Stimulated activated CD4-positive, alpha-beta T cell treated with anti-CD3 and anti-CD28 coated beads, Interleukin-2, amount 100 ng/mL, for 48 hours (primary cell): ENCODE data around the gene PRDM1.
"Not testable (repeated sequence)": the region's sequence is repeated elsewhere in the genome, so short reads cannot be mapped to it uniquely, and the experiment has no call there.

Experiments used
- DNase-seq, 2 donors: peaks; one replicate each; pipeline ENCODE4 v3.0.0-alpha.2; 2020

Gene PRDM1

GRCh38 chr6:106142876-106143431, 56.8 kb downstream of the PRDM1 start:
- no peak for DNase-seq

- DNase-seq, result no peak
Measured at GRCh38 chr6:106143665-106144064, 57.5 kb downstream of the PRDM1 start.

GRCh38 chr6:106145144-106145543, 59.0 kb downstream of the PRDM1 start:
- no peak for DNase-seq

- DNase-seq, result no peak
Measured at GRCh38 chr6:106145741-106146227, 59.6 kb downstream of the PRDM1 start.

- no peak for DNase-seq
Measured at GRCh38 chr6:106146852-106147351, 60.8 kb downstream of the PRDM1 start.

- DNase-seq, result no peak
Measured at GRCh38 chr6:106147476-106147875, 61.3 kb downstream of the PRDM1 start.

- no peak for DNase-seq
Measured at GRCh38 chr6:106149472-106150069, 63.4 kb downstream of the PRDM1 start.

GRCh38 chr6:106152476-106152875, 66.3 kb downstream of the PRDM1 start:
- not testable (repeated sequence) for DNase-seq

GRCh38 chr6:106152952-106153351, 66.8 kb downstream of the PRDM1 start:
- DNase-seq, result no peak

GRCh38 chr6:106154326-106154725, 68.2 kb downstream of the PRDM1 start:
- DNase-seq, result no peak

GRCh38 chr6:106155219-106155830, 69.2 kb downstream of the PRDM1 start:
- DNase-seq, result no peak

GRCh38 chr6:106156413-106156812, 70.3 kb downstream of the PRDM1 start:
- DNase-seq, result no peak

GRCh38 chr6:106156863-106157262, 70.7 kb downstream of the PRDM1 start:
- no peak for DNase-seq

GRCh38 chr6:106158816-106159215, 72.7 kb downstream of the PRDM1 start:
- no peak for DNase-seq
